Muscle layer of duodenum (tissue), 2 donors: ENCODE data around the gene RRAGB.
"Not testable (repeated sequence)": the region's sequence is repeated elsewhere in the genome, so short reads cannot be mapped to it uniquely, and the experiment has no call there.

Experiments used
- H3K27ac ChIP-seq: one replicate; pipeline ENCODE4 v1.7.0; 2013; ENCODE audit warnings: mild to moderate bottlenecking, low read length
- H3K27me3 ChIP-seq: one replicate; pipeline ENCODE4 v1.7.0; 2013; ENCODE audit warnings: low read depth, mild to moderate bottlenecking, control low read depth, low read length
- H3K36me3 ChIP-seq, 2 donors: one replicate each; pipeline ENCODE4 v1.7.0; 2013; ENCODE audit warnings: low read length in 2 of 2, control low read depth in 1 of 2, mild to moderate bottlenecking in 1 of 2; ENCODE audit not compliant: insufficient read depth in 2 of 2, control insufficient read depth in 1 of 2
- H3K4me1 ChIP-seq, 2 donors: one replicate each; pipeline ENCODE4 v1.7.0; 2013; ENCODE audit warnings: low read length in 2 of 2, mild to moderate bottlenecking in 2 of 2, control low read depth in 1 of 2, moderate library complexity in 1 of 2; ENCODE audit not compliant: insufficient read depth in 2 of 2, control insufficient read depth in 1 of 2
- H3K4me3 ChIP-seq, 2 donors: one replicate each; pipeline ENCODE4 v1.7.0; 2013; ENCODE audit warnings: low read length in 2 of 2, low read depth in 1 of 2, mild to moderate bottlenecking in 1 of 2
- H3K9me3 ChIP-seq, 2 donors: one replicate each; pipeline ENCODE4 v1.7.0; 2013; ENCODE audit warnings: low read length in 2 of 2, control low read depth in 1 of 2, mild to moderate bottlenecking in 1 of 2; ENCODE audit not compliant: control insufficient read depth in 1 of 2
- donor health status: healthy.

Gene RRAGB, protein sequence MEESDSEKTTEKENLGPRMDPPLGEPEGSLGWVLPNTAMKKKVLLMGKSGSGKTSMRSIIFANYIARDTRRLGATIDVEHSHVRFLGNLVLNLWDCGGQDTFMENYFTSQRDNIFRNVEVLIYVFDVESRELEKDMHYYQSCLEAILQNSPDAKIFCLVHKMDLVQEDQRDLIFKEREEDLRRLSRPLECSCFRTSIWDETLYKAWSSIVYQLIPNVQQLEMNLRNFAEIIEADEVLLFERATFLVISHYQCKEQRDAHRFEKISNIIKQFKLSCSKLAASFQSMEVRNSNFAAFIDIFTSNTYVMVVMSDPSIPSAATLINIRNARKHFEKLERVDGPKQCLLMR

DNA sequence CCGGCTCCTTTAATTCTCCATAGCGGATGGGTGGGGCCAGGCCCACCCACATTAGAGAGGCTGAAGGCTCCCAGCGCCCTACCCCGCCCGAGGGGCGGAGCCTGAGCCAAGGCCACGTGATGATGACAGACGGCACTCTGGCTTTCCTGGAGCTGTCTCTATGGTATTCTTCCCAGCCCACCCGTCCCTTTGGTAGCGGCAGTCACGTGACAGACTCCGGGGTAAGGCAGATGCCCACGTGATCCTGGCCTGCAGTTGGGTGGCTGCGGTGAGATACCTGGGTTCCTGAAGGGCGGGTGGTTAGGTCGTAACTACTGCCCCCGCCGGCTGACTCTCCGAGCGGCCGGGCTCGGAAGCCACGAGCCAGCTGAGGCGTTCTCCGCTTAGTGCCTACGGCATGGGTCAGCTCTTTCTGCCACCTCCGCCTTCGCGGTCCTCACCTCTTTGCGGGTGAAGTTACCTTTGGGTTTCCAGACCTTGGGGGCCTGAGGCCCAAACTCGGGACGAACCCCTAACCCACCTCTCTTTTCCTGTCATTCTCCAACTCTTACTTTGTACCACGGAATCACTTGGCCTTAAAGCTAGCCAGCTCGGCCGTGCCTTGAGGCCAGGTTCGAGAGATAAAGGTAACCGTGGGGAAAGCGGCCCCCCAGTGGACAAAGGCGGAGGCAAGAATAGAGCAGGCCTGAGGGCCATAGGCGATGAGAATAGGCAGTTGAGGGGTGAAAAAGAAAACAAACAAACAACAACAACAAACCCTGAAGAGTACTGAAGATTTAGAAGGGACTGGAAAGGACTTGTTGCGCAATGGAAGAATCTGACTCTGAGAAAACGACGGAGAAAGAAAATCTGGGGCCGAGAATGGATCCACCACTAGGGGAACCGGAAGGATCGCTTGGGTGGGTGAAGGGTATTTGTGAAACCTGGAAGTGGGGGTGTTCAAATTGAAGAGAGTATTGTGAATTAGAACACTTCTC is at the start of gene RRAGB:
Gene RRAGB (plus strand): TSS at position 229 of the 977 bp plus-strand sequence. CDS start 579 bp downstream, at position 808.
- no peaks in the 10 kb centered on the region for H3K9me3 ChIP-seq
- peak within 1 kb of the TSS; percentile 76 to 79 for H3K4me3 ChIP-seq
- no peaks in the 10 kb centered on the region for H3K27me3 ChIP-seq
- H3K4me1 ChIP-seq, result peaks cover 0 to 15% of the 10 kb centered on the region in 2 donors
- peaks cover 0 to 13% of the 10 kb centered on the region in 2 donors for H3K36me3 ChIP-seq
- peak within 1 kb of the TSS; percentile 92 for H3K27ac ChIP-seq

DNA sequence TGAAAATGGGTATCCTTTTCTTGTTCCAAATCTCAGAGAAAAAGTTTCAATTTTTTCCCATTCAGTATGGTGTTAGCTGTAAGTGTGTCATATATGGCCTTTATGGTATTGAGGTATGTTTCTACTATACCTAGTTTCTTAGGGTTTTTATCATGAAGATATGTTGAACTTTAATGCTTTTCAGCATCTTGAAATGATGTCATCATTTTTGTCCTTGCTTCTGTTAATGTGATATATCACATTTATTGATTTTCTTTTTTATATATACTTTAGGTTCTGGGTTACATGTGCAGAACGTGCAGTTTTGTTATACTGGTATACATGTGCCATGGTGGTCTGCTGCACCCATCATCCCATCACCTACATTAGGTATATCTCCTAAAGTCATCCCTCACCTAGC is 49.5 kb upstream of the RRAGB start:
- Histone ChIP-seq H3K27ac (no peak overlapping the region), H3K36me3 (no peaks in the 10 kb centered on the region), H3K4me1 (no peaks in the 10 kb centered on the region), H3K27me3 (no peaks in the 10 kb centered on the region), H3K9me3 (no peaks in the 10 kb centered on the region), H3K4me3 (no peak overlapping the region)

DNA sequence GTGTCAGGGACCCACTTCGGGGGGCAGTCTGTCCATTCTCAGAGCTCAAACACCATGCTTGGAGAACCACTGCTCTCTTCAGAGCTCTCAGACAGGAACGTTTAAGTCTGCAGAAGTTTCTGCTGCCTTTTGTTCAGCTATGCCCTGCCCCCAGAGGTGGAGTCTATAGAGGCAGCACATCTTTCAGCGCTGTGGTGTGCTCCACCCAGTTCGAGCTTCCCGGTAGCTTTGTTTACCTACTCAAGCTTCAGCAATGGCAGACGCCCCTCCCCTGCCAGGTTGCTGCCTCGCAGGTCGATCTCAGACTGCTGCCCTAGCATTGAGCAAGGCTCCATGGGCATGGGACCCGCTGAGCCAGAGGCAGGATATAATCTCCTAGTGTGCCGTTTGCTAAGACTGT is 29.0 kb upstream of the RRAGB start:
- H3K36me3 ChIP-seq, H3K27ac ChIP-seq, H3K27me3 ChIP-seq, H3K9me3 ChIP-seq, H3K4me3 ChIP-seq, H3K4me1 ChIP-seq: not testable (repeated sequence)

DNA sequence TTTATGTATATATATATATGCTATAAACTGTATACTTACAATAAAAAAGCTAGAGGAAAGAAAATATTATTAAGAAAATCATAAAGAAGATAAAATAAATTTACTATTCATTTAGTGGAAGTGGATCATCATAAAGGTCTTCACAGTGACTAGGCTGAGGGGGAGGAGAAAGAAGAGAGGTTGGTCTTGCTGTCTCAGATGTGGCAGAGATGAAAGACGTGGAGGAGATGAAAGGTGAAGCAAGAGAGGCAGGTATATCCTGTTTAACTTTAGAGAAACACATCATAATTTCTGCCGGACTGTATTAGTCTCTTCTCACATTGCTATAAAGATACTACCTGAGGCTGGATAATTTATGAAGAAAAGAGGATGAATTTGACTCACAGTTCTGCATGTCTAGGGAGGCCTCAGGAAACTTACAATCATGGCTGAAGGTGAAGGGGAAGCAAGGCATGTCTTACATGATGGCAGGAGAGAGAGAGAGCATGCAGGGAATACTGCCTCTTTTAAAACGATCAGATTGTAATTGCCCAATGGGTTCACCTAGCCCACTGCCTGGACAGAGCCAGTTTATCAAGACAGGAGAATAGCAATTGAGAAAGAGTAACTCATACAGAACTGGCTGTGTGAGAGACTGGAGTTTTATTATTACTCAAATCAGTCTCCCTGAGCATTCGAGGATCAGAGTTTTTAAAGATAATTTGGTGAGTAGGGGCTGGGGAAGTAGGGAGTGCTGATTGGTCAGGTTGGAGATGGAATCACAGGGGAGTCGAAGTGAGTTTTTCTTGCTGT is 22.1 kb upstream of the RRAGB start:
- Histone ChIP-seq H3K4me1 (no peaks in the 10 kb centered on the region), H3K27ac (no peak overlapping the region), H3K4me3 (no peak overlapping the region), H3K27me3 (no peaks in the 10 kb centered on the region), H3K36me3 (no peaks in the 10 kb centered on the region), H3K9me3 (no peaks in the 10 kb centered on the region)

DNA sequence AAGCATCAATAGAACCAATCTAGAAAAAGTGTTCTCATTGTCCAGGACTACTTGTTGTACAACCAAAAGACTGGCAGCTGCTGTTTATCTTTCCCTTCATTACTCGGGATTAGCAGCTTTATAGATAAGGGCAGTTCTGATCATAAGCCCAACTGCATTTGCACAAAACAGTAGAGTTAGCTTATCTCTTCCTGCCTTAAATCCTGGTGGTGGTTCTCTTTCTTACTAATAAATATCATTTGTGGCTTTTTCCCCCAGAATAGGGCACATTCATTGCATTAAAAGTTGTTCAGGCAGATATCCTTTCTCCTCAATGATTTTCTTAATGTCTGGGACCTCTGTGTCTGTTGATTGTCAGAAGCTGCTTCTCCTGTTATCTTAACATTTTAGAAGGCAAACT is 20.2 kb upstream of the RRAGB start:
- Histone ChIP-seq H3K9me3 (no peaks in the 10 kb centered on the region), H3K4me1 (no peaks in the 10 kb centered on the region), H3K27ac (no peak overlapping the region), H3K36me3 (no peaks in the 10 kb centered on the region), H3K27me3 (no peaks in the 10 kb centered on the region), H3K4me3 (no peak overlapping the region)

DNA sequence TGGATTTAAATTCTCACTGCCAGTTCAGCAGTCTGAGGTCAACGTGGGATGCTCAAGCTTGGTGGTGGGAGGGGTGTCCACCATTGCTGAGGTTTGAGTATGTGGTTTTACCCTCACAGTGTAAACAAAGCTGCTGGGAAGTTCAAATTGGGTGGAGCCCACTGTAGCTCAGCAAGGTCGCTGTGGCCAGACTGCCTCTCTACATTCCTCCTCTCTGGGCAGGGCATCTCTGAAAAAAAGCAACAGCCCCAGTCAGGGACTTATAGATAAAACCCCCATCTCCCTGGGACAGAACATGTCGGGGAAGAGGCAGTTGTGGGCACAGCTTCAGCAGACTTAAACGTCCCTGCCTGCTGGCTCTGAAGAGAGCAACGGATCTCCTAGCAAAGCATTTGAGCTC is 14.9 kb upstream of the RRAGB start:
- Histone ChIP-seq H3K4me1 (no peaks in the 10 kb centered on the region), H3K4me3 (no peak overlapping the region), H3K9me3 (no peaks in the 10 kb centered on the region), H3K27me3 (no peaks in the 10 kb centered on the region), H3K27ac (no peak overlapping the region), H3K36me3 (no peaks in the 10 kb centered on the region)

DNA sequence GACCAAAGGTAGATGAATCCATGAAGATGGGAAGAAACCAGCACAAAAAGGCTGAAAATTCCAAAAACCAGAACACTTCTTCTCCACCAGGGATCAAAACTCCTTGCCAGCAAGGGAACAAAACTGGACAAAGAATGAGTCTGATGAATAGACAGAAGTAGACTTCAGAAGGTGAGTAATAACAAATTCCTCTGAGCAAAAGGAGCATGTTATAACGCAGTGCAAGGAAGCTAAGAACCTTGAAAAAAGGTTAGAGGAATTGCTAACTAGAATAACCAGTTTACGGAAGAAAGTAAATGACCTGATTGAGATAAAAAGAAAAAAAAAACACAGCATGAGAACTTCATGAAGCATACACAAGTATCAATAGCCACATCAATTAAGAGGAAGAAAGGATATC is 14.1 kb upstream of the RRAGB start:
- H3K36me3 ChIP-seq, H3K9me3 ChIP-seq, H3K4me3 ChIP-seq, H3K27ac ChIP-seq, H3K4me1 ChIP-seq, H3K27me3 ChIP-seq: not testable (repeated sequence)

DNA sequence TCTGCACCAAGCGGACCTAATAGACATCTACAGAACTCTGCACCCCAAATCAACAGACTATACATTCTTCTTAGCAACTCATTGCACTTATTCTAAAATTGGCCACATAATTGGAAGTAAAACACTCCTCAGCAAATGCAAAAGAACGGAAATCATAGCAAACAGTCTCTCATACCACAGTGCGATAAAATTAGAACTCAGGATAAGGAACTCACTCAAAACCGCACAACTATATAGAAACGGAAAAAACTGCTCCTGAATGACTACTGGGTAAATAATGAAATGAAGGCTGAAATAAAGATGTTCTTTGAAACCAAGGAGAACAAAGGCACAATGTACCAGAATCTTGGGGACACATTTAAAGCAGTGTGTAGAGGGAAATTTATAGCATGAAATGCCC is 12.5 kb upstream of the RRAGB start:
- H3K9me3 ChIP-seq, H3K27me3 ChIP-seq, H3K4me3 ChIP-seq: not testable (repeated sequence)

DNA sequence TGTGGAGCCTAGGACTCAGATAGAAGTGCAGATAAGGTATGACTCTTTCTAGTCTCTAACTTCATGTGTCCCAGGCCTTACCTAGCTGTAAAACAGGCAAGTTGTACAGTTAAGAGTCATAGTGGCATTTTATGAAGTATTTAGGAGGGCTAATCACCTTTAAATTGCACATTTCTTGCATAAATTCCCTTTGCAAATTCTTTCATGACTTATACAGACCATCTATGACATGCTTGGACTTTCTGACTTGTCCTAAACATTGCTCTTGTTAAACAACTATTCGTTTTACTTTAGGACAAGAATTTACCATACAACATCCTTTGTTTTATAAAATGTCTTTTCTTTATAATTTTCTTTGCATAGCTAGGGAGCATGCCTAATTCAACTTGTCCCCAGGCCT is 7.8 kb upstream of the RRAGB start:
- Histone ChIP-seq H3K36me3 (no peaks in the 10 kb centered on the region), H3K27ac (no peak overlapping the region), H3K9me3 (peaks cover 0 to 2% of the 10 kb centered on the region in 2 donors)

More for the DNA sequence above, 12.5 kb upstream of the RRAGB start:
- H3K36me3 ChIP-seq, H3K27ac ChIP-seq, H3K4me1 ChIP-seq: not testable (repeated sequence)

DNA sequence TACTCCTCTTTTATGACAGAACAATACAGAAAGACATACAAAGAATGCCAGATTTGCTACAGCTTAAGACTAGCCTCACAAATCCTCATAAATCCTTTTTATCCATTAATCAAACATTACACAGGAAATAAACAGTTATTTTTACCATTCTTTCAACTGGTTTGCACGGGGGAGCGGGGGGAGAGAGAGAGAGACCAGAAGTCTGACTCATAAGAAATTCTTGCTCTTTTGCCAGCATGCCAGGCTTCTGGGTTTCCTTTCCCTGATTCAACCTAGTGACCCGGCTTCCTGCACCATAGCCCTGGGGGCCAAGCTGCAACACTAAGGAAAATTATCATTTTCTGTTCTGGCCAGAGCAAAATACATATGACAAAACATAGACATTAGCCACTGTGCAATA is 6.8 kb upstream of the RRAGB start:
- H3K27me3 ChIP-seq, result no peaks in the 10 kb centered on the region
- H3K9me3 ChIP-seq, result peaks cover 0 to 2% of the 10 kb centered on the region in 2 donors
- H3K4me1 ChIP-seq, result no peaks in the 10 kb centered on the region
- H3K27ac ChIP-seq, result no peak overlapping the region
- H3K36me3 ChIP-seq, result no peaks in the 10 kb centered on the region
- H3K4me3 ChIP-seq, result no peak overlapping the region

More for the DNA sequence above, 7.8 kb upstream of the RRAGB start:
- Histone ChIP-seq H3K4me3 (no peak overlapping the region), H3K4me1 (no peaks in the 10 kb centered on the region), H3K27me3 (no peaks in the 10 kb centered on the region)

DNA sequence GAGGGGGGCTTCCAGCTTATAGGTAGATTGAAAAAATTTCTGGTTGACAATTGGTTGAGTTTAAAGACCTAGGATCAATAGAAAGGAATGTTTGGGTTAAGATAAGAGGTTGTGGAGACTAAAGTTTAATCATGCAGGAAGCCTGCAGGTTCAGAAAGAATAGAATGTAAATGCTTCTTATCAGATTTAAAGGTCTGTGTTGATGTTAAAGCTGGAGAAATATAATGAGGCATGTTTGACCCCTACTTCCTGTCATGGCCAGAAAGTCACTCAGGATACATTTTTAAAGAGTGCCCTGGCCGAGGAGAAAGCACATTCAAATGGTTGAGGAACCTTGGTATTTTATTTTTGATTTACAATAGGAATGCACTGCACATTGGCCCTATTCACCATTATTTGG is 3.9 kb upstream of the RRAGB start:
- Histone ChIP-seq H3K9me3 (peaks cover 0 to 2% of the 10 kb centered on the region in 2 donors), H3K36me3 (no peaks in the 10 kb centered on the region), H3K4me3 (no peak overlapping the region), H3K27me3 (no peaks in the 10 kb centered on the region), H3K4me1 (peaks cover 0 to 3% of the 10 kb centered on the region in 2 donors), H3K27ac (no peak overlapping the region)
